GM23338 (cell line): ENCODE measurements around the gene STAT4. TPM values are rescaled to one million over a fixed set of nuclear protein-coding genes. Genes with fewer than 3 reads are reported as not detected.

Source experiments
- ATAC-seq: fragments of 200-7000 bp; cut with Tn5 transposase; 3 replicates; pipeline ENCODE4 v1.9.1; 2020
- DNase-seq: peaks from one replicate; pipeline ENCODE4 v3.0.0-alpha.2; 2015; ENCODE audit warnings: low spot score
- H2AFZ ChIP-seq: fragments of 200-600 bp; sonication (generic); 2 replicates; pipeline ENCODE4 v1.8.0; 2016; ENCODE audit warnings: antibody characterized with exemption, mild to moderate bottlenecking, moderate library complexity
- H3F3A ChIP-seq: fragments of 200-600 bp; sonication (generic); replicated peaks from 2 replicates; pipeline ENCODE4 v1.8.0; 2017; ENCODE audit warnings: antibody characterized with exemption, mixed run types, low read depth
- H3K27ac ChIP-seq: fragments of 200-600 bp; sonication (generic); 2 replicates; pipeline ENCODE4 v1.6.1; 2016; ENCODE audit warnings: low read depth
- H3K27me3 ChIP-seq: fragments of 200-600 bp; sonication (generic); 2 replicates; pipeline ENCODE4 v1.8.0; 2016; ENCODE audit warnings: mild to moderate bottlenecking, mixed run types, moderate library complexity; ENCODE audit not compliant: insufficient read depth
- H3K36me3 ChIP-seq: fragments of 200-600 bp; sonication (generic); 2 replicates; pipeline ENCODE4 v1.8.0; 2016; ENCODE audit warnings: mild to moderate bottlenecking; ENCODE audit not compliant: insufficient read depth
- H3K4me1 ChIP-seq: fragments of 200-600 bp; sonication (generic); 2 replicates; pipeline ENCODE4 v1.8.0; 2016; ENCODE audit warnings: mild to moderate bottlenecking, moderate library complexity; ENCODE audit not compliant: insufficient read depth
- H3K4me2 ChIP-seq: fragments of 200-600 bp; sonication (generic); 2 replicates; pipeline ENCODE4 v1.7.1; 2017; ENCODE audit warnings: mixed run types
- H3K4me3 ChIP-seq: fragments of 200-600 bp; sonication (generic); 2 replicates; pipeline ENCODE4 v1.6.1; 2016; ENCODE audit warnings: mixed run types
- H3K79me2 ChIP-seq: fragments of 200-600 bp; sonication (generic); replicated peaks from 2 replicates; pipeline ENCODE4 v1.8.0; 2017; ENCODE audit warnings: mild to moderate bottlenecking; ENCODE audit not compliant: insufficient read depth
- H3K9me2 ChIP-seq: fragments of 200-600 bp; sonication (generic); 2 replicates; pipeline ENCODE4 v1.8.0; 2017; ENCODE audit not compliant: insufficient read depth
- H4K20me1 ChIP-seq: fragments of 200-600 bp; sonication (generic); replicated peaks from 2 replicates; pipeline ENCODE4 v1.8.0; 2017; ENCODE audit warnings: mild to moderate bottlenecking; ENCODE audit not compliant: insufficient read depth
- H3K27ac Mint-ChIP-seq: 2 replicates; pipeline ENCODE4 v1.8.0; 2020; ENCODE audit warnings: inconsistent platforms, mild to moderate bottlenecking, moderate library complexity, mixed read lengths
- H3K27me3 Mint-ChIP-seq: 3 replicates; pipeline ENCODE4 v1.8.0; 2022; ENCODE audit warnings: low read depth, mild to moderate bottlenecking, moderate library complexity, mixed read lengths, inconsistent platforms; ENCODE audit not compliant: insufficient read depth, poor library complexity
- H3K36me3 Mint-ChIP-seq: 3 replicates; pipeline ENCODE4 v1.8.0; 2021; ENCODE audit warnings: low read depth, mild to moderate bottlenecking, inconsistent platforms, moderate library complexity, mixed read lengths
- H3K4me1 Mint-ChIP-seq: 3 replicates; pipeline ENCODE4 v1.8.0; 2020; ENCODE audit warnings: mild to moderate bottlenecking, inconsistent platforms, mixed read lengths
- H3K4me3 Mint-ChIP-seq: 3 replicates; pipeline ENCODE4 v1.8.0; 2021; ENCODE audit warnings: moderate library complexity, mild to moderate bottlenecking, inconsistent platforms, mixed read lengths
- H3K9me3 Mint-ChIP-seq: 3 replicates; pipeline ENCODE4 v1.8.0; 2020; ENCODE audit warnings: moderate library complexity, mild to moderate bottlenecking, inconsistent platforms, mixed read lengths
- CREB1 ChIP-seq: fragments of 250-450 bp; sonication (Bioruptor Pico); IDR thresholded peaks from 2 replicates; pipeline ENCODE4 v1.5.0; 2020; ENCODE audit warnings: low read depth, mild to moderate bottlenecking, moderate library complexity
- CTCF ChIP-seq, 2 experiments: fragments of 200-600 bp in 1 of 2; sonication (generic) in 1 of 2; conservative IDR thresholded peaks; 2 replicates each; pipeline versions ENCODE4 v1.5.1 to v1.6.1; 2016 to 2017; ENCODE audit warnings: antibody characterized with exemption in 2 of 2, low read depth in 2 of 2, mild to moderate bottlenecking in 2 of 2, moderate library complexity in 1 of 2
- ETS1 ChIP-seq: IDR thresholded peaks from 2 replicates; pipeline ENCODE4 v1.6.1; 2016; ENCODE audit warnings: antibody characterized with exemption
- EZH2 ChIP-seq: fragments of 200-600 bp; sonication (generic); IDR thresholded peaks from one replicate; pipeline ENCODE4 v1.8.0; 2017; ENCODE audit warnings: antibody characterized with exemption, mild to moderate bottlenecking, low read depth; ENCODE audit not compliant: unreplicated experiment
- EZH2phosphoT487 ChIP-seq: fragments of 200-600 bp; sonication (generic); IDR thresholded peaks from one replicate; pipeline ENCODE4 v1.8.1; 2018; ENCODE audit warnings: antibody characterized with exemption; ENCODE audit not compliant: unreplicated experiment
- JUNB ChIP-seq: IDR thresholded peaks from one replicate; pipeline ENCODE4 v1.6.1; 2016; ENCODE audit warnings: antibody characterized with exemption; ENCODE audit not compliant: unreplicated experiment
- NANOG ChIP-seq: IDR thresholded peaks from 2 replicates; pipeline ENCODE4 v1.6.1; 2016; ENCODE audit warnings: antibody characterized with exemption, borderline replicate concordance
- POLR2AphosphoS5 ChIP-seq: IDR thresholded peaks from 2 replicates; pipeline ENCODE4 v1.6.1; 2016; ENCODE audit warnings: antibody characterized with exemption, low read depth
- STAT1 ChIP-seq: IDR thresholded peaks from one replicate; pipeline ENCODE4 v1.6.1; 2016; ENCODE audit warnings: antibody characterized with exemption; ENCODE audit not compliant: unreplicated experiment
- ZNF114 ChIP-seq: fragments of 250-450 bp; sonication (Bioruptor Pico); IDR thresholded peaks from 2 replicates; pipeline ENCODE4 v1.5.0; 2020; ENCODE audit warnings: mild to moderate bottlenecking, moderate library complexity
- ZNF331 ChIP-seq: fragments of 250-450 bp; sonication (Bioruptor Pico); IDR thresholded peaks from 2 replicates; pipeline ENCODE4 v1.5.0; 2020; ENCODE audit warnings: low read depth, mild to moderate bottlenecking, moderate library complexity
- polyA plus RNA-seq: library from polyadenylated mRNA; unstranded; fragments of >200 nt; fragmentation: Nextera tagmentation; extraction: Ambion mirVana; gene quantifications from 2 replicates; pipeline ENCODE4 v1.2.1, GENCODE V29; 2016
- total RNA-seq: library from RNA; depleted of rRNA; stranded (reverse); fragments of >200 nt; shearing (Covaris generic); gene quantifications from 2 replicates; pipeline ENCODE4 v1.2.3, GENCODE V29; 2014
- TF ChIP-seq, protein P1 (sequence below): fragments of 250-450 bp; sonication (Bioruptor Pico); IDR thresholded peaks from 2 replicates; pipeline ENCODE4 v1.5.0; 2020; ENCODE audit warnings: mild to moderate bottlenecking, moderate library complexity
- TF ChIP-seq, protein P2 (sequence below): IDR thresholded peaks from one replicate; pipeline ENCODE4 v1.6.1; 2018; ENCODE audit warnings: antibody characterized with exemption; ENCODE audit not compliant: unreplicated experiment

The STAT4 gene
- total and polyA plus RNA-seq, 2 experiments from 2014 or later, result 0.52 to 0.86 TPM

DNA sequence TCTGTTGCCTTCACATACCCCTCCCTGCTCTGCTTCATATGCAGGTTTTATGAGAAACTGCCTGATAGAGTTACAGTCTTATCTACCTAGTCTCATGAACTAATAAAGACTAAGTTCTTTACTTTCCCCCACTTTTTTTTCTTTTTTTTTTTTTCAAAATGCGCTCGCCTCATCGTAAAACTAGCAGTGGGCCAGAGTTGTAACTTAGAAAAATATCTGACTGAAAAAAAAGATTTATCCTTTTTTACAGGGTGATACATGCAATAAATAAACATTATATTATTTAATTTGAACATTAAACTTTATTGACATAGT, 83.9 kb downstream of the STAT4 start:
- Mint-ChIP-seq H3K4me1 (peaks cover 22% of the 10 kb centered on the region), H3K36me3 (no peaks in the 10 kb centered on the region), H3K27ac (no peak overlapping the region), H3K9me3 (no peaks in the 10 kb centered on the region), H3K27me3 (no peaks in the 10 kb centered on the region), H3K4me3 (no peak overlapping the region)
- no peak for ATAC-seq
- Histone ChIP-seq H3K79me2 (no peaks in the 10 kb centered on the region), H2AFZ (no peak overlapping the region), H3K4me1 (peaks cover 5% of the 10 kb centered on the region), H3K9me2 (no peaks in the 10 kb centered on the region), H3K4me3 (no peak overlapping the region), H4K20me1 (no peaks in the 10 kb centered on the region), H3K4me2 (no peak overlapping the region), H3F3A (no peaks in the 10 kb centered on the region), H3K36me3 (no peaks in the 10 kb centered on the region), H3K27ac (no peak overlapping the region), H3K27me3 (no peaks in the 10 kb centered on the region)
- TF ChIP-seq ZNF114 (no peak), NANOG (no peak), ZNF331 (CRISPR knock-in tag) (no peak), EZH2phosphoT487 (no peak), CTCF (conservative IDR thresholded peaks at IDR 0.05; ENCODE audit: low read depth in 2 of 2) (no peak), CREB1 (CRISPR knock-in tag) (no peak), EZH2 (no peak), JUNB (no peak), POLR2AphosphoS5 (no peak), STAT1 (no peak), ETS1 (no peak)
- TF ChIP-seq, protein P1, sequence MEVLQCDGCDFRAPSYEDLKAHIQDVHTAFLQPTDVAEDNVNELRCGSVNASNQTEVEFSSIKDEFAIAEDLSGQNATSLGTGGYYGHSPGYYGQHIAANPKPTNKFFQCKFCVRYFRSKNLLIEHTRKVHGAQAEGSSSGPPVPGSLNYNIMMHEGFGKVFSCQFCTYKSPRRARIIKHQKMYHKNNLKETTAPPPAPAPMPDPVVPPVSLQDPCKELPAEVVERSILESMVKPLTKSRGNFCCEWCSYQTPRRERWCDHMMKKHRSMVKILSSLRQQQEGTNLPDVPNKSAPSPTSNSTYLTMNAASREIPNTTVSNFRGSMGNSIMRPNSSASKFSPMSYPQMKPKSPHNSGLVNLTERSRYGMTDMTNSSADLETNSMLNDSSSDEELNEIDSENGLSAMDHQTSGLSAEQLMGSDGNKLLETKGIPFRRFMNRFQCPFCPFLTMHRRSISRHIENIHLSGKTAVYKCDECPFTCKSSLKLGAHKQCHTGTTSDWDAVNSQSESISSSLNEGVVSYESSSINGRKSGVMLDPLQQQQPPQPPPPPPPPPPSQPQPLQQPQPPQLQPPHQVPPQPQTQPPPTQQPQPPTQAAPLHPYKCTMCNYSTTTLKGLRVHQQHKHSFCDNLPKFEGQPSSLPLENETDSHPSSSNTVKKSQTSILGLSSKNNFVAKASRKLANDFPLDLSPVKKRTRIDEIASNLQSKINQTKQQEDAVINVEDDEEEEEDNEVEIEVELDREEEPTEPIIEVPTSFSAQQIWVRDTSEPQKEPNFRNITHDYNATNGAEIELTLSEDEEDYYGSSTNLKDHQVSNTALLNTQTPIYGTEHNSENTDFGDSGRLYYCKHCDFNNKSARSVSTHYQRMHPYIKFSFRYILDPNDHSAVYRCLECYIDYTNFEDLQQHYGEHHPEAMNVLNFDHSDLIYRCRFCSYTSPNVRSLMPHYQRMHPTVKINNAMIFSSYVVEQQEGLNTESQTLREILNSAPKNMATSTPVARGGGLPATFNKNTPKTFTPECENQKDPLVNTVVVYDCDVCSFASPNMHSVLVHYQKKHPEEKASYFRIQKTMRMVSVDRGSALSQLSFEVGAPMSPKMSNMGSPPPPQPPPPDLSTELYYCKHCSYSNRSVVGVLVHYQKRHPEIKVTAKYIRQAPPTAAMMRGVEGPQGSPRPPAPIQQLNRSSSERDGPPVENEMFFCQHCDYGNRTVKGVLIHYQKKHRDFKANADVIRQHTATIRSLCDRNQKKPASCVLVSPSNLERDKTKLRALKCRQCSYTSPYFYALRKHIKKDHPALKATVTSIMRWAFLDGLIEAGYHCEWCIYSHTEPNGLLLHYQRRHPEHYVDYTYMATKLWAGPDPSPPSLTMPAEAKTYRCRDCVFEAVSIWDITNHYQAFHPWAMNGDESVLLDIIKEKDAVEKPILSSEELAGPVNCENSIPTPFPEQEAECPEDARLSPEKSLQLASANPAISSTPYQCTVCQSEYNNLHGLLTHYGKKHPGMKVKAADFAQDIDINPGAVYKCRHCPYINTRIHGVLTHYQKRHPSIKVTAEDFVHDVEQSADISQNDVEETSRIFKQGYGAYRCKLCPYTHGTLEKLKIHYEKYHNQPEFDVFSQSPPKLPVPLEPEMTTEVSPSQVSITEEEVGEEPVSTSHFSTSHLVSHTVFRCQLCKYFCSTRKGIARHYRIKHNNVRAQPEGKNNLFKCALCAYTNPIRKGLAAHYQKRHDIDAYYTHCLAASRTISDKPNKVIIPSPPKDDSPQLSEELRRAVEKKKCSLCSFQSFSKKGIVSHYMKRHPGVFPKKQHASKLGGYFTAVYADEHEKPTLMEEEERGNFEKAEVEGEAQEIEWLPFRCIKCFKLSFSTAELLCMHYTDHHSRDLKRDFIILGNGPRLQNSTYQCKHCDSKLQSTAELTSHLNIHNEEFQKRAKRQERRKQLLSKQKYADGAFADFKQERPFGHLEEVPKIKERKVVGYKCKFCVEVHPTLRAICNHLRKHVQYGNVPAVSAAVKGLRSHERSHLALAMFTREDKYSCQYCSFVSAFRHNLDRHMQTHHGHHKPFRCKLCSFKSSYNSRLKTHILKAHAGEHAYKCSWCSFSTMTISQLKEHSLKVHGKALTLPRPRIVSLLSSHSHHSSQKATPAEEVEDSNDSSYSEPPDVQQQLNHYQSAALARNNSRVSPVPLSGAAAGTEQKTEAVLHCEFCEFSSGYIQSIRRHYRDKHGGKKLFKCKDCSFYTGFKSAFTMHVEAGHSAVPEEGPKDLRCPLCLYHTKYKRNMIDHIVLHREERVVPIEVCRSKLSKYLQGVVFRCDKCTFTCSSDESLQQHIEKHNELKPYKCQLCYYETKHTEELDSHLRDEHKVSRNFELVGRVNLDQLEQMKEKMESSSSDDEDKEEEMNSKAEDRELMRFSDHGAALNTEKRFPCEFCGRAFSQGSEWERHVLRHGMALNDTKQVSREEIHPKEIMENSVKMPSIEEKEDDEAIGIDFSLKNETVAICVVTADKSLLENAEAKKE, result no peak
- TF ChIP-seq, protein P2, sequence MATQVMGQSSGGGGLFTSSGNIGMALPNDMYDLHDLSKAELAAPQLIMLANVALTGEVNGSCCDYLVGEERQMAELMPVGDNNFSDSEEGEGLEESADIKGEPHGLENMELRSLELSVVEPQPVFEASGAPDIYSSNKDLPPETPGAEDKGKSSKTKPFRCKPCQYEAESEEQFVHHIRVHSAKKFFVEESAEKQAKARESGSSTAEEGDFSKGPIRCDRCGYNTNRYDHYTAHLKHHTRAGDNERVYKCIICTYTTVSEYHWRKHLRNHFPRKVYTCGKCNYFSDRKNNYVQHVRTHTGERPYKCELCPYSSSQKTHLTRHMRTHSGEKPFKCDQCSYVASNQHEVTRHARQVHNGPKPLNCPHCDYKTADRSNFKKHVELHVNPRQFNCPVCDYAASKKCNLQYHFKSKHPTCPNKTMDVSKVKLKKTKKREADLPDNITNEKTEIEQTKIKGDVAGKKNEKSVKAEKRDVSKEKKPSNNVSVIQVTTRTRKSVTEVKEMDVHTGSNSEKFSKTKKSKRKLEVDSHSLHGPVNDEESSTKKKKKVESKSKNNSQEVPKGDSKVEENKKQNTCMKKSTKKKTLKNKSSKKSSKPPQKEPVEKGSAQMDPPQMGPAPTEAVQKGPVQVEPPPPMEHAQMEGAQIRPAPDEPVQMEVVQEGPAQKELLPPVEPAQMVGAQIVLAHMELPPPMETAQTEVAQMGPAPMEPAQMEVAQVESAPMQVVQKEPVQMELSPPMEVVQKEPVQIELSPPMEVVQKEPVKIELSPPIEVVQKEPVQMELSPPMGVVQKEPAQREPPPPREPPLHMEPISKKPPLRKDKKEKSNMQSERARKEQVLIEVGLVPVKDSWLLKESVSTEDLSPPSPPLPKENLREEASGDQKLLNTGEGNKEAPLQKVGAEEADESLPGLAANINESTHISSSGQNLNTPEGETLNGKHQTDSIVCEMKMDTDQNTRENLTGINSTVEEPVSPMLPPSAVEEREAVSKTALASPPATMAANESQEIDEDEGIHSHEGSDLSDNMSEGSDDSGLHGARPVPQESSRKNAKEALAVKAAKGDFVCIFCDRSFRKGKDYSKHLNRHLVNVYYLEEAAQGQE, result no peak
- no peak for DNase-seq
